ENCODE measurements around the gene PCSK5.
A peak's percentile ranks its signal among the peaks of the same experiment; 100 is the strongest.
"Not testable (repeated sequence)": the region's sequence is repeated elsewhere in the genome, so short reads cannot be mapped to it uniquely, and the experiment has no call there.

PCSK5 gene

GRCh38 chr9:76271755-76272154, 381.3 kb downstream of the PCSK5 start:
- DNase-seq, result no peak

- no peak for DNase-seq
These were observed 398.6 kb downstream of the PCSK5 start for GRCh38 chr9:76289042-76289441.

- DNase-seq, result no peak
These were observed 399.2 kb downstream of the PCSK5 start for GRCh38 chr9:76289703-76290102.

GRCh38 chr9:76290555-76290954, 400.1 kb downstream of the PCSK5 start:
- DNase-seq, result no peak

- DNase-seq, result no peak
These were observed 401.8 kb downstream of the PCSK5 start for GRCh38 chr9:76292246-76292645.

GRCh38 chr9:76292658-76293057, 402.2 kb downstream of the PCSK5 start:
- peak; percentile 27 for DNase-seq

GRCh38 chr9:76294301-76294700, 403.8 kb downstream of the PCSK5 start:
- no peak for DNase-seq

- no peak for DNase-seq
These were observed 406.3 kb downstream of the PCSK5 start for GRCh38 chr9:76296561-76297310.

GRCh38 chr9:76297721-76298239, 407.3 kb downstream of the PCSK5 start:
- peak; percentile 48 for DNase-seq

- DNase-seq, result no peak
These were observed 408.2 kb downstream of the PCSK5 start for GRCh38 chr9:76298521-76299144.

GRCh38 chr9:76302543-76302942, 412.1 kb downstream of the PCSK5 start:
- no peak for DNase-seq

GRCh38 chr9:76302947-76303550, 412.6 kb downstream of the PCSK5 start:
- peak; percentile 79 for DNase-seq

- DNase-seq, result not testable (repeated sequence)
These were observed 416.6 kb downstream of the PCSK5 start for GRCh38 chr9:76307047-76307446.

GRCh38 chr9:76310577-76310976, 420.1 kb downstream of the PCSK5 start:
- no peak for DNase-seq

GRCh38 chr9:76310991-76311390, 420.5 kb downstream of the PCSK5 start:
- no peak for DNase-seq

GRCh38 chr9:76311537-76311936, 421.1 kb downstream of the PCSK5 start:
- DNase-seq, result no peak

- DNase-seq, result no peak
These were observed 423.3 kb downstream of the PCSK5 start for GRCh38 chr9:76313771-76314170.

GRCh38 chr9:76314321-76314720, 423.8 kb downstream of the PCSK5 start:
- DNase-seq, result no peak

- DNase-seq, result no peak
These were observed 425.6 kb downstream of the PCSK5 start for GRCh38 chr9:76316069-76316468.

GRCh38 chr9:76319466-76319865, 429.0 kb downstream of the PCSK5 start:
- not testable (repeated sequence) for DNase-seq

GRCh38 chr9:76321195-76321828, 430.8 kb downstream of the PCSK5 start:
- no peak for DNase-seq

- DNase-seq, result no peak
These were observed 432.3 kb downstream of the PCSK5 start for GRCh38 chr9:76322810-76323209.

GRCh38 chr9:76323490-76323889, 433.0 kb downstream of the PCSK5 start:
- no peak for DNase-seq

All from OCI-M1 (cell line).